ENCODE results near the gene PUM1. TPM values are rescaled to one million over a fixed set of nuclear protein-coding genes. Genes with fewer than 3 reads are reported as not detected.

PUM1 gene
- total and polyA plus RNA-seq, 2 donors (not counting 3 experiments of a cell fraction or from before 2014, with no cell fraction given), result 94.7 to 124 TPM

DNA sequence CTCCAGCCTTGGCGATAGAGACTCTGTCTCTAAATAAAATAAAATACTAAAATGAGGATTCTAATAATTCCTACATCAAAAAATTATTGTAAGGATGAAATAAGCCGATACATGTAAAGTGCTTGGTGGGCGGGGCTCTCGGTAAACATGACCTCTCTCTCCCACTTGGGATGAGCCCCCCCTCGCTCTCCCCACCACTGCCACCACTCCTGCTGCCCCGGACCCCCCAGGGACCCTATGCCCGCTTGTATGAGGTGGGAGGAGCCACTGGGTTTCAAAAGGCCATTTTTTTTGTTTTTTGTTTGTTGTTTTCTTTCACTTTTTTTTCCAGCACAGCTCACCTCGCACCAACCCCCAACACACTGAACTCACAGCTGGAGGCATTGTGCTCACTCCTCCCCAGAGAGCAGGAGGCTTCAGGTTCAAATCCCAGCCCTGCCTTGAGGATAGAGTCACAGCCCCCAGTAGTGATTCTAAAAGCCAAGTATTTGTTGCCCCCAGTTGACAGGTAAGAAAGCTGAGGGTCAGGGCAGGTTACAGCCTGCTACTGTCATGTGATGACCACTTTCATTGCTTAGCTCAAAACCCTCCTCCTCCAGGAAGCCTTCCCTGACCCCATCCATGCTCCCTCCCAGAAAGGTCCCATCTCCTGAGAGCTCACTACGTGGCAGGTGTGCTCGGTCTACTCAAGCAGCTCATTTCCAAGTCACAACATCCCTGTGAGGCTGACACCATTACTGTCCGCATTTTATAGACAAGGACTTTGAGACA, 161.1 kb downstream of the PUM1 start:
- peaks cover 14% of the 10 kb centered on the region for H3K4me1 ChIP-seq (ENCODE audit: control insufficient read depth, extremely low read depth, insufficient read depth, low read length)
- no peaks in the 10 kb centered on the region for H3K9me3 ChIP-seq (replicated peaks; ENCODE audit: control insufficient read depth, insufficient read depth, low read length)
- H3K9ac ChIP-seq (replicated peaks; ENCODE audit: extremely low read depth, insufficient read depth, low read length), result no peak overlapping the region
- no peak overlapping the region for H3K4me3 ChIP-seq (replicated peaks in 1 of 3; ENCODE audit: insufficient read depth in 1 of 3, low read depth in 1 of 3, low read length in 3 of 3)
- BruUV-seq (replicated peaks), result no TSS peak
- POLR2A ChIA-PET, result no interaction called here
- CTCF ChIA-PET, result interaction anchor here (0.9 to 5.2 kb wide), 7 partner anchors 57 to 125 kb away, joined by 3 to 52 read pairs (median 4); no protein-coding TSS in a partner anchor
- no peak overlapping the region for H3K27ac ChIP-seq (ENCODE audit: insufficient read depth, low read depth, low read length)
- no peak for DNase-seq (ENCODE audit: low read depth, low spot score)
- dilution Hi-C loops (cut with MboI; ENCODE audit: extremely low pct_ligation_motif_present, low sequenced_read_pairs) (loop anchor here (25.0 kb wide), 1 partner anchor 92 kb away; no protein-coding TSS in a partner anchor), intact Hi-C loops (cut with micrococcal nuclease) (no loop called here)
- no peak overlapping the region for H2AFZ ChIP-seq (ENCODE audit: low read depth, low read length)
- no peaks in the 10 kb centered on the region for H3K27me3 ChIP-seq (ENCODE audit: control insufficient read depth in 2 of 2, insufficient read depth in 2 of 2, low read length in 2 of 2)
- H3K79me2 ChIP-seq (ENCODE audit: control insufficient read depth, insufficient read depth, low read length), result no peaks in the 10 kb centered on the region
- TF ChIP-seq POLR2A (IDR thresholded peaks at IDR 0.05; ENCODE audit: low read depth, low read length) (no peak), MAX (IDR thresholded peaks at IDR 0.05; ENCODE audit: insufficient read depth, insufficient read length) (no peak), EZH2 (IDR thresholded peaks at IDR 0.05; ENCODE audit: borderline replicate concordance, low read depth, low read length, severe bottlenecking) (no peak), FOS (IDR thresholded peaks at IDR 0.05; ENCODE audit: borderline replicate concordance, insufficient read depth, low read length) (no peak), JUN (IDR thresholded peaks at IDR 0.05; ENCODE audit: borderline replicate concordance, insufficient read depth, insufficient read length, low read depth) (no peak), GATA2 (IDR thresholded peaks at IDR 0.05; ENCODE audit: insufficient read depth, insufficient read length, low read depth, low read length) (no peak), MYC (IDR thresholded peaks at IDR 0.05; ENCODE audit: low read depth, low read length) (no peak), POLR2AphosphoS5 (IDR thresholded peaks at IDR 0.05; ENCODE audit: insufficient read depth, low read depth, low read length) (no peak)
- TF ChIP-seq, protein P1, sequence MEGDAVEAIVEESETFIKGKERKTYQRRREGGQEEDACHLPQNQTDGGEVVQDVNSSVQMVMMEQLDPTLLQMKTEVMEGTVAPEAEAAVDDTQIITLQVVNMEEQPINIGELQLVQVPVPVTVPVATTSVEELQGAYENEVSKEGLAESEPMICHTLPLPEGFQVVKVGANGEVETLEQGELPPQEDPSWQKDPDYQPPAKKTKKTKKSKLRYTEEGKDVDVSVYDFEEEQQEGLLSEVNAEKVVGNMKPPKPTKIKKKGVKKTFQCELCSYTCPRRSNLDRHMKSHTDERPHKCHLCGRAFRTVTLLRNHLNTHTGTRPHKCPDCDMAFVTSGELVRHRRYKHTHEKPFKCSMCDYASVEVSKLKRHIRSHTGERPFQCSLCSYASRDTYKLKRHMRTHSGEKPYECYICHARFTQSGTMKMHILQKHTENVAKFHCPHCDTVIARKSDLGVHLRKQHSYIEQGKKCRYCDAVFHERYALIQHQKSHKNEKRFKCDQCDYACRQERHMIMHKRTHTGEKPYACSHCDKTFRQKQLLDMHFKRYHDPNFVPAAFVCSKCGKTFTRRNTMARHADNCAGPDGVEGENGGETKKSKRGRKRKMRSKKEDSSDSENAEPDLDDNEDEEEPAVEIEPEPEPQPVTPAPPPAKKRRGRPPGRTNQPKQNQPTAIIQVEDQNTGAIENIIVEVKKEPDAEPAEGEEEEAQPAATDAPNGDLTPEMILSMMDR (IDR thresholded peaks at IDR 0.05; ENCODE audit: extremely low read depth in 1 of 2, insufficient read depth in 1 of 2, low read depth in 1 of 2, low read length in 2 of 2), result no peak
- H3K4me2 ChIP-seq (ENCODE audit: insufficient read depth, low read length), result no peak overlapping the region
- H3K36me3 ChIP-seq (ENCODE audit: control insufficient read depth in 2 of 2, extremely low read depth in 1 of 2, insufficient read depth in 2 of 2, low read length in 2 of 2), result no peaks in the 10 kb centered on the region
- H3K9me1 ChIP-seq (replicated peaks; ENCODE audit: control insufficient read depth, extremely low read depth, insufficient read depth, low read length), result no peaks in the 10 kb centered on the region
- FAIRE-seq, result no peak
- no peaks in the 10 kb centered on the region for H4K20me1 ChIP-seq (replicated peaks; ENCODE audit: control insufficient read depth, extremely low read depth, insufficient read depth, low read length)
